ENCODE data around the gene PDE1C.
"Not testable (repeated sequence)": the region's sequence is repeated elsewhere in the genome, so short reads cannot be mapped to it uniquely, and the experiment has no call there.

Gene PDE1C

GRCh38 chr7:32045228-32045627, 25.0 kb downstream of the PDE1C start:
- no peak for DNase-seq

- DNase-seq = no peak
Measured at GRCh38 chr7:32044739-32045138, 25.5 kb downstream of the PDE1C start.

- DNase-seq = no peak
Measured at GRCh38 chr7:32043688-32044087, 26.5 kb downstream of the PDE1C start.

GRCh38 chr7:32042900-32043299, 27.3 kb downstream of the PDE1C start:
- DNase-seq = no peak

GRCh38 chr7:32039000-32039756, 31.0 kb downstream of the PDE1C start:
- peak in 16 of 51 donors; percentile 9 to 53 (median 24) for DNase-seq

GRCh38 chr7:32037650-32038198, 32.5 kb downstream of the PDE1C start:
- no peak for DNase-seq

GRCh38 chr7:32036557-32036956, 33.6 kb downstream of the PDE1C start:
- DNase-seq = no peak

- no peak for DNase-seq
Measured at GRCh38 chr7:32034052-32034451, 36.2 kb downstream of the PDE1C start.

- DNase-seq = no peak
Measured at GRCh38 chr7:32033006-32033405, 37.2 kb downstream of the PDE1C start.

- no peak for DNase-seq
Measured at GRCh38 chr7:32032211-32032610, 38.0 kb downstream of the PDE1C start.

GRCh38 chr7:32030904-32031692, 39.1 kb downstream of the PDE1C start:
- no peak for DNase-seq

GRCh38 chr7:32026083-32026425, 44.2 kb downstream of the PDE1C start:
- DNase-seq = no peak

- DNase-seq = peak in 1 of 51 donors; percentile 8
Measured at GRCh38 chr7:32025381-32026082, 44.7 kb downstream of the PDE1C start.

GRCh38 chr7:32023376-32023775, 46.8 kb downstream of the PDE1C start:
- DNase-seq = no peak

GRCh38 chr7:32022966-32023365, 47.2 kb downstream of the PDE1C start:
- DNase-seq = no peak

GRCh38 chr7:32020551-32021159, 49.6 kb downstream of the PDE1C start:
- DNase-seq = no peak

- no peak for DNase-seq
Measured at GRCh38 chr7:32018845-32019578, 51.2 kb downstream of the PDE1C start.

GRCh38 chr7:32015133-32015532, 55.1 kb downstream of the PDE1C start:
- DNase-seq = no peak

- not testable (repeated sequence) for DNase-seq
Measured at GRCh38 chr7:32013471-32013870, 56.7 kb downstream of the PDE1C start.

- DNase-seq = no peak
Measured at GRCh38 chr7:32005577-32005976, 64.6 kb downstream of the PDE1C start.

GRCh38 chr7:32001948-32002347, 68.3 kb downstream of the PDE1C start:
- DNase-seq = no peak
